Loucy (cell line): ENCODE data around the gene GPLD1.

Experiments used
- EZH2phosphoT487 ChIP-seq: fragments of 200-600 bp; IDR thresholded peaks from 2 replicates; pipeline ENCODE4 v1.6.1; 2018; ENCODE audit warnings: antibody characterized with exemption, mild to moderate bottlenecking, moderate library complexity, borderline replicate concordance
- TF ChIP-seq, protein P1 (sequence below): fragments of 200-600 bp; sonication (generic); conservative IDR thresholded peaks from 2 replicates; pipeline ENCODE4 v1.5.1; 2014; ENCODE audit warnings: mild to moderate bottlenecking, antibody characterized with exemption, low read length

DNA sequence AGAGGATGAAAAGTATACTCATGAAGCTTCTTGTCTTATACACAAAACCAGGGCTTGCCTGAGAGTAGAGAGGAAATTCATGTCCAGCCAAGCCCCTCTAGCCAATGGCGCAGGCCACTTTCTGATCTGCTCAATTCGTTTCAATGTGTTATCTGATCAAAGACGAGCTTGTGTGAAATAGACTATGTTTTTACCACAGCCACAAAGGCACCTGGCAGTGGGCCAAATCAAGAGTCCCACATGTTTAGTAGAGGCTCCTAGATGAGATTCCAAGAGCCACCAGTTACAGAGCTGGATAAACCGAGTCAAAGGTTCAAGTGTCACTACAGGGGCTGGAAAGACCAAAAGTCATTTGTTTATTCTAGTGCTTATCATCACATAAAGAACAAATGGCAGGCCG, 34.9 kb downstream of the GPLD1 start:
- TF ChIP-seq, protein P1, sequence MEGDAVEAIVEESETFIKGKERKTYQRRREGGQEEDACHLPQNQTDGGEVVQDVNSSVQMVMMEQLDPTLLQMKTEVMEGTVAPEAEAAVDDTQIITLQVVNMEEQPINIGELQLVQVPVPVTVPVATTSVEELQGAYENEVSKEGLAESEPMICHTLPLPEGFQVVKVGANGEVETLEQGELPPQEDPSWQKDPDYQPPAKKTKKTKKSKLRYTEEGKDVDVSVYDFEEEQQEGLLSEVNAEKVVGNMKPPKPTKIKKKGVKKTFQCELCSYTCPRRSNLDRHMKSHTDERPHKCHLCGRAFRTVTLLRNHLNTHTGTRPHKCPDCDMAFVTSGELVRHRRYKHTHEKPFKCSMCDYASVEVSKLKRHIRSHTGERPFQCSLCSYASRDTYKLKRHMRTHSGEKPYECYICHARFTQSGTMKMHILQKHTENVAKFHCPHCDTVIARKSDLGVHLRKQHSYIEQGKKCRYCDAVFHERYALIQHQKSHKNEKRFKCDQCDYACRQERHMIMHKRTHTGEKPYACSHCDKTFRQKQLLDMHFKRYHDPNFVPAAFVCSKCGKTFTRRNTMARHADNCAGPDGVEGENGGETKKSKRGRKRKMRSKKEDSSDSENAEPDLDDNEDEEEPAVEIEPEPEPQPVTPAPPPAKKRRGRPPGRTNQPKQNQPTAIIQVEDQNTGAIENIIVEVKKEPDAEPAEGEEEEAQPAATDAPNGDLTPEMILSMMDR: no peak
- no peak for TF ChIP-seq EZH2phosphoT487
